ENCODE measurements around the gene LRRC40. TPM values are rescaled to one million over a fixed set of nuclear protein-coding genes. Genes with fewer than 3 reads are reported as not detected.

LRRC40 gene
- total RNA-seq, 1 experiment from 2014 or later, result 15.9 TPM

GRCh38 chr1:70115315-70115714 lies 90.1 kb downstream of the LRRC40 start:
- POLR2A ChIA-PET, result no interaction called here
- CTCF ChIA-PET, result no interaction called here
- ATAC-seq, result no peak

GRCh38 chr1:70112838-70113237 lies 92.5 kb downstream of the LRRC40 start:
- intact Hi-C loops (cut with micrococcal nuclease; ENCODE audit: unreplicated experiment), result no loop called here
- no peak for ATAC-seq
- ChIA-PET CTCF (no interaction called here), POLR2A (no interaction called here)
- TF ChIP-seq TCF7L2 (IDR thresholded peaks at IDR 0.05; ENCODE audit: low read depth, low read length) (no peak), POLR2AphosphoS5 (IDR thresholded peaks at IDR 0.05; ENCODE audit: low read depth, low read length) (no peak), CTCF (IDR thresholded peaks at IDR 0.05) (peak; percentile 52)
- BruUV-seq (replicated peaks), result no TSS peak
- DNase-seq (ENCODE audit: low read depth, low spot score), result no peak
- H3K9me3 ChIP-seq (ENCODE audit: control insufficient read depth, insufficient read depth, low read depth, low read length), result no peaks in the 10 kb centered on the region
- no peaks in the 10 kb centered on the region for H3K36me3 ChIP-seq (ENCODE audit: control insufficient read depth, insufficient read depth, low read length)
- H3K27me3 ChIP-seq (ENCODE audit: control insufficient read depth, insufficient read depth, low read length), result no peaks in the 10 kb centered on the region
- H3K4me1 ChIP-seq (ENCODE audit: control insufficient read depth, insufficient read depth, low read length), result no peaks in the 10 kb centered on the region
- in situ Hi-C loops (cut with HindIII; ENCODE audit: low pct_unique_long_range_greater_than_20kb, low sequenced_read_pairs), result no loop called here
- no peak overlapping the region for H3K27ac ChIP-seq (ENCODE audit: low read length)
- no peak overlapping the region for H3K4me3 ChIP-seq (ENCODE audit: low read depth in 2 of 2, low read length in 2 of 2)

More at GRCh38 chr1:70115315-70115714, 90.1 kb downstream of the LRRC40 start:
- Histone ChIP-seq H3K4me3 (ENCODE audit: low read depth in 2 of 2, low read length in 2 of 2) (no peak overlapping the region), H3K36me3 (ENCODE audit: control insufficient read depth, insufficient read depth, low read length) (no peaks in the 10 kb centered on the region), H3K4me1 (ENCODE audit: control insufficient read depth, insufficient read depth, low read length) (no peaks in the 10 kb centered on the region), H3K9me3 (ENCODE audit: control insufficient read depth, insufficient read depth, low read depth, low read length) (no peaks in the 10 kb centered on the region), H3K27ac (ENCODE audit: low read length) (no peak overlapping the region), H3K27me3 (ENCODE audit: control insufficient read depth, insufficient read depth, low read length) (peaks cover 18% of the 10 kb centered on the region)
- no peak for DNase-seq (ENCODE audit: low read depth, low spot score)
- intact Hi-C loops (cut with micrococcal nuclease; ENCODE audit: unreplicated experiment) (no loop called here), in situ Hi-C loops (cut with HindIII; ENCODE audit: low pct_unique_long_range_greater_than_20kb, low sequenced_read_pairs) (no loop called here)
- BruUV-seq (replicated peaks), result no TSS peak
- TF ChIP-seq TCF7L2 (IDR thresholded peaks at IDR 0.05; ENCODE audit: low read depth, low read length) (no peak), POLR2AphosphoS5 (IDR thresholded peaks at IDR 0.05; ENCODE audit: low read depth, low read length) (no peak), SIN3A (IDR thresholded peaks at IDR 0.05; ENCODE audit: borderline replicate concordance, insufficient read depth, low read depth, low read length) (no peak), REST (IDR thresholded peaks at IDR 0.05; ENCODE audit: insufficient read depth in 1 of 2, low read depth in 2 of 2, low read length in 1 of 2) (no peak), CTCF (IDR thresholded peaks at IDR 0.05) (no peak)

Measured in Panc1 (cell line).